ENCODE measurements around the gene MOB3B. TPM values are rescaled to one million over a fixed set of nuclear protein-coding genes. Genes with fewer than 3 reads are reported as not detected.

MOB3B gene
- total and polyA plus RNA-seq, 2 of the 13 experiments (the other 11 are each of a cell fraction or from before 2014, with no cell fraction given), result 0.03 to 0.09 TPM

GRCh38 chr9:27333241-27334052 is 196.2 kb downstream of the MOB3B start:
- peak; percentile 57 for DNase-seq (ENCODE audit: low spot score)
- no peak for TF ChIP-seq SMAD3 (CRISPR knock-in tag; IDR thresholded peaks at IDR 0.05)
- TF ChIP-seq SOX5 (CRISPR knock-in tag; IDR thresholded peaks at IDR 0.05; ENCODE audit: borderline replicate concordance), result no peak
- TF ChIP-seq STAG1 (CRISPR knock-in tag; IDR thresholded peaks at IDR 0.05), result peak; percentile 86
- TF ChIP-seq ZNF317 (CRISPR knock-in tag; IDR thresholded peaks at IDR 0.05), result 0 out of 2 replicates have a peak, but pooled peaks have one; percentile 60
- peak; percentile 83 for TF ChIP-seq SMC3 (IDR thresholded peaks at IDR 0.05; ENCODE audit: low read length)
- no peak for TF ChIP-seq KDM3A (CRISPR knock-in tag; IDR thresholded peaks at IDR 0.05; ENCODE audit: low read depth)
- TF ChIP-seq, protein P1, sequence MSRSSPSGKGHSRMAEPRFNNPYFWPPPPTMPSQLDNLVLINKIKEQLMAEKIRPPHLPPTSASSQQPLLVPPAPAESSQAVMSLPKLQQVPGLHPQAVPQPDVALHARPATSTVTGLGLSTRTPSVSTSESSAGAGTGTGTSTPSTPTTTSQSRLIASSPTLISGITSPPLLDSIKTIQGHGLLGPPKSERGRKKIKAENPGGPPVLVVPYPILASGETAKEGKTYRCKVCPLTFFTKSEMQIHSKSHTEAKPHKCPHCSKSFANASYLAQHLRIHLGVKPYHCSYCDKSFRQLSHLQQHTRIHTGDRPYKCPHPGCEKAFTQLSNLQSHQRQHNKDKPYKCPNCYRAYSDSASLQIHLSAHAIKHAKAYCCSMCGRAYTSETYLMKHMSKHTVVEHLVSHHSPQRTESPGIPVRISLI (CRISPR knock-in tag; IDR thresholded peaks at IDR 0.05; ENCODE audit: borderline replicate concordance), result peak; percentile 89
- TF ChIP-seq RAD21 (CRISPR knock-in tag; IDR thresholded peaks at IDR 0.05), result peak; percentile 65
- no peak for TF ChIP-seq ZFP36 (IDR thresholded peaks at IDR 0.05; ENCODE audit: borderline replicate concordance, low read depth, low read length, partially characterized antibody)
- no peak for TF ChIP-seq ZNF878 (CRISPR knock-in tag; IDR thresholded peaks at IDR 0.05)
- TF ChIP-seq CTCF (CRISPR knock-in tag; IDR thresholded peaks at IDR 0.05), result peak; percentile 77
- TF ChIP-seq ZNF766 (CRISPR knock-in tag; IDR thresholded peaks at IDR 0.05; ENCODE audit: borderline replicate concordance), result no peak
- no peak for TF ChIP-seq SMARCC2 (IDR thresholded peaks at IDR 0.05)
- TF ChIP-seq RAD51 (IDR thresholded peaks at IDR 0.05; ENCODE audit: borderline replicate concordance), result no peak
- Histone ChIP-seq H3K9ac (ENCODE audit: insufficient read depth, low read depth, low read length) (no peak overlapping the region), H3K4me2 (ENCODE audit: low read depth, low read length) (no peak overlapping the region), H3K4me1 (ENCODE audit: insufficient read depth, low read length) (no peaks in the 10 kb centered on the region), H3K4me3 (replicated peaks in 1 of 3; ENCODE audit: insufficient read depth in 1 of 3, low read depth in 2 of 3, low read length in 3 of 3) (no peak overlapping the region), H3K9me3 (ENCODE audit: low read length) (no peaks in the 10 kb centered on the region), H3K36me3 (replicated peaks in 1 of 2; ENCODE audit: control insufficient read depth in 1 of 2, insufficient read depth in 2 of 2, low read length in 2 of 2) (no peaks in the 10 kb centered on the region), H2AFZ (ENCODE audit: low read length) (no peak overlapping the region), H3K79me2 (ENCODE audit: insufficient read depth, low read length) (no peaks in the 10 kb centered on the region), H3K27ac (ENCODE audit: extremely low read length, insufficient read depth, low read length) (no peak overlapping the region), H3K27me3 (ENCODE audit: control insufficient read depth in 1 of 2, insufficient read depth in 2 of 2, low read length in 2 of 2) (peaks cover 0 to 15% of the 10 kb centered on the region in 2 experiments; a peak in 2 of 5 replicates), H4K20me1 (ENCODE audit: insufficient read depth, low read length) (no peaks in the 10 kb centered on the region)
- in situ Hi-C loops (cut with HindIII; ENCODE audit: extremely low pct_ligation_motif_present, low pct_unique_long_range_greater_than_20kb), result loop anchor here (5.0 to 25.0 kb wide), 2 partner anchors 194 to 729 kb away; partner anchors contain the start of gene MOB3B
- WGBS (ENCODE audit: low lambda C conversion rate), result 19% methylated on average over 7 of the region's 7 CpGs
- intact Hi-C loops (cut with micrococcal nuclease; ENCODE audit: unreplicated experiment), result loop anchor here (1.0 kb wide), 3 partner anchors 196 to 740 kb away; partner anchors contain the start of gene MOB3B
- FAIRE-seq, result peak; percentile 74
- ChIA-PET CTCF (ENCODE audit: low intra/inter-chr PET ratio, low total read pairs) (interaction anchor here (1.4 to 3.3 kb wide), 2 partner anchors 197 to 215 kb away, joined by 21 to 46 read pairs; partner anchors contain the start of gene MOB3B), POLR2A (no interaction called here)
- no TSS peak for BruUV-seq (replicated peaks)
- peak; percentile 87 for ATAC-seq

All from HepG2 (cell line).